ENCODE measurements around the gene GALM.

GRCh38 chr2:38763728-38764127 lies 97.8 kb downstream of the GALM start:
- TF ChIP-seq CEBPB (IDR thresholded peaks at IDR 0.05; ENCODE audit: borderline replicate concordance, low read depth, low read length) (no peak), NPAS2 (CRISPR knock-in tag; IDR thresholded peaks at IDR 0.05; ENCODE audit: borderline replicate concordance) (no peak), FOXA1 (IDR thresholded peaks at IDR 0.05) (no peak), FOXA1 (CRISPR knock-in tag; IDR thresholded peaks at IDR 0.05) (no peak), POLR2AphosphoS5 (IDR thresholded peaks at IDR 0.05; ENCODE audit: low read depth, low read length) (no peak), ZNF276 (CRISPR knock-in tag; IDR thresholded peaks at IDR 0.05; ENCODE audit: low read depth) (no peak)

All from HepG2 (cell line).